HEK293 (cell line): ENCODE results near the gene SRL.

Experiments
- CTCF ChIA-PET: fragments of 350-600 bp; formaldehyde crosslinking; extraction: SDS; loops from one replicate; lab custom pipeline; 2021; ENCODE audit warnings: antibody characterized with exemption; lab: Yijun Ruan, JAX
- POLR2A ChIA-PET: fragments of 300-600 bp; formaldehyde crosslinking; extraction: SDS; loops from one replicate; lab custom pipeline; 2020; ENCODE audit warnings: antibody characterized with exemption, inconsistent platforms; lab: Yijun Ruan, JAX
- H3K27ac ChIP-seq: fragments of 200-500 bp; sonication (Bioruptor generic); 2 replicates; pipeline ENCODE4 v1.5.1; 2014; ENCODE audit warnings: low read depth, low read length, control low read depth, inconsistent platforms; ENCODE audit errors: extremely low read depth
- H3K36me3 ChIP-seq, 2 experiments: fragments of 200-500 bp in 1 of 2; sonication (Bioruptor generic) in 1 of 2; 1 replicate in 1 of 2; 2 replicates in 1 of 2; pipeline ENCODE4 v1.5.1; 2014 to 2017; ENCODE audit warnings: inconsistent platforms in 2 of 2, low read length in 2 of 2; ENCODE audit not compliant: control insufficient read depth in 2 of 2, insufficient read depth in 1 of 2
- H3K4me1 ChIP-seq: fragments of 200-500 bp; sonication (Bioruptor generic); 2 replicates; pipeline ENCODE4 v1.5.1; 2014; ENCODE audit warnings: mild to moderate bottlenecking, low read length, inconsistent platforms; ENCODE audit not compliant: control insufficient read depth, insufficient read depth
- H3K4me3 ChIP-seq: 2 replicates; pipeline ENCODE4 v1.5.1; 2011; ENCODE audit warnings: low read depth, mild to moderate bottlenecking, control low read depth, low read length, moderate library complexity
- H3K9me3 ChIP-seq: fragments of 200-500 bp; sonication (Bioruptor generic); 2 replicates; pipeline ENCODE4 v1.5.1; 2014; ENCODE audit warnings: low read depth, low read length, inconsistent platforms; ENCODE audit not compliant: control insufficient read depth, insufficient read depth
- KLF16 ChIP-seq: fragments of 450-650 bp; formaldehyde crosslinking; IDR thresholded peaks from 2 replicates; pipeline ENCODE4 v1.5.1; 2017; ENCODE audit warnings: missing biosample characterization, missing genetic modification characterization
- KLF7 ChIP-seq: fragments of 450-650 bp; formaldehyde crosslinking; IDR thresholded peaks from 2 replicates; pipeline ENCODE4 v1.5.1; 2016; ENCODE audit warnings: missing biosample characterization, missing genetic modification characterization, borderline replicate concordance
- ZBTB17 ChIP-seq: fragments of 450-650 bp; formaldehyde crosslinking; IDR thresholded peaks from 2 replicates; pipeline ENCODE4 v1.5.1; 2016; ENCODE audit warnings: missing biosample characterization, missing genetic modification characterization
- ZNF10 ChIP-seq: fragments of 450-650 bp; formaldehyde crosslinking; IDR thresholded peaks from 2 replicates; pipeline ENCODE4 v1.5.1; 2017; ENCODE audit warnings: missing biosample characterization, missing genetic modification characterization
- ZNF121 ChIP-seq: fragments of 450-650 bp; formaldehyde crosslinking; IDR thresholded peaks from 2 replicates; pipeline ENCODE4 v1.5.1; 2016; ENCODE audit warnings: missing biosample characterization, missing genetic modification characterization
- ZNF146 ChIP-seq: fragments of 450-650 bp; formaldehyde crosslinking; IDR thresholded peaks from 2 replicates; pipeline ENCODE4 v1.5.1; 2016; ENCODE audit warnings: missing biosample characterization, missing genetic modification characterization
- ZNF341 ChIP-seq: fragments of 450-650 bp; formaldehyde crosslinking; IDR thresholded peaks from 2 replicates; pipeline ENCODE4; 2016; ENCODE audit warnings: low read depth, missing biosample characterization, missing genetic modification characterization
- ZNF544 ChIP-seq: fragments of 450-650 bp; formaldehyde crosslinking; IDR thresholded peaks from 2 replicates; pipeline ENCODE4 v1.5.0; 2017; ENCODE audit warnings: missing biosample characterization, missing genetic modification characterization
- ZNF585B ChIP-seq: fragments of 450-650 bp; formaldehyde crosslinking; IDR thresholded peaks from 2 replicates; pipeline ENCODE4 v1.5.1; 2016; ENCODE audit warnings: missing biosample characterization, missing genetic modification characterization
- ZNF610 ChIP-seq: fragments of 450-650 bp; formaldehyde crosslinking; IDR thresholded peaks from 2 replicates; pipeline ENCODE4 v1.5.1; 2016; ENCODE audit warnings: missing biosample characterization, missing genetic modification characterization, borderline replicate concordance
- ZNF658 ChIP-seq: fragments of 450-650 bp; formaldehyde crosslinking; IDR thresholded peaks from 2 replicates; pipeline ENCODE4; 2016; ENCODE audit warnings: missing biosample characterization, missing genetic modification characterization
- ZNF670 ChIP-seq: fragments of 450-650 bp; formaldehyde crosslinking; IDR thresholded peaks from 2 replicates; pipeline ENCODE4 v1.5.1; 2016; ENCODE audit warnings: missing biosample characterization, missing genetic modification characterization, low read depth
- ZNF830 ChIP-seq: fragments of 450-650 bp; IDR thresholded peaks from 2 replicates; pipeline ENCODE4 v1.5.0; 2018; ENCODE audit warnings: missing biosample characterization, missing genetic modification characterization, low read depth, mild to moderate bottlenecking, moderate library complexity
- TF ChIP-seq, protein P1 (sequence below): fragments of 450-650 bp; formaldehyde crosslinking; IDR thresholded peaks from 2 replicates; pipeline ENCODE4 v1.5.1; 2016; ENCODE audit warnings: missing biosample characterization, missing genetic modification characterization
- TF ChIP-seq, protein P2 (sequence below): fragments of 450-650 bp; formaldehyde crosslinking; IDR thresholded peaks from 2 replicates; pipeline ENCODE4 v1.5.1; 2016; ENCODE audit warnings: missing biosample characterization, missing genetic modification characterization
- TF ChIP-seq, protein P3 (sequence below): fragments of 450-650 bp; formaldehyde crosslinking; IDR thresholded peaks from 2 replicates; pipeline ENCODE4 v1.5.1; 2016; ENCODE audit warnings: missing biosample characterization, missing genetic modification characterization, borderline replicate concordance
- TF ChIP-seq, protein P4 (sequence below): fragments of 450-650 bp; formaldehyde crosslinking; IDR thresholded peaks from 2 replicates; pipeline ENCODE4 v1.5.1; 2016; ENCODE audit warnings: missing biosample characterization, missing genetic modification characterization
- TF ChIP-seq, protein P5 (sequence below): fragments of 450-650 bp; formaldehyde crosslinking; IDR thresholded peaks from 2 replicates; pipeline ENCODE4 v1.5.1; 2016; ENCODE audit warnings: missing biosample characterization, missing genetic modification characterization

The SRL gene

DNA sequence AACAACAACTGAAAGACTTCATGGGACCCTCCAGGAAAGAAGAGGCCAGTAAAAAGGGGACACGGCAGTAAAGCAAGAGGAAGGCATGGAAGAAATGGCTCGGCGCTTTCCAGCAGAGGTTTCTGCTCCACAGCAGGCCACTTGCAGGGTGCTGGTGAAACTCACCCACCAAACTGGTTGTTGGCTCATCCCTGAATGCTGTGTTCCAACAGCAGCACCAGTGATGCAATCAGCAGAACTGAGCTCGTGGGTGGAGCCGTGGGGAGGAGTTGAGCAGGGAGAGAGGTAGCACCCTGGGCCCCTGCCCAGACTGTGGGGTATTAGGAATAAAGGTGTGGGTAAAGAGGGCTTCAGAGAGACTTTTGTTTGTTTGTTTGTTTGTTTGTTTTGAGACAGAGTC is 62.9 kb downstream of the SRL start (continued):
- TF ChIP-seq, protein P1, sequence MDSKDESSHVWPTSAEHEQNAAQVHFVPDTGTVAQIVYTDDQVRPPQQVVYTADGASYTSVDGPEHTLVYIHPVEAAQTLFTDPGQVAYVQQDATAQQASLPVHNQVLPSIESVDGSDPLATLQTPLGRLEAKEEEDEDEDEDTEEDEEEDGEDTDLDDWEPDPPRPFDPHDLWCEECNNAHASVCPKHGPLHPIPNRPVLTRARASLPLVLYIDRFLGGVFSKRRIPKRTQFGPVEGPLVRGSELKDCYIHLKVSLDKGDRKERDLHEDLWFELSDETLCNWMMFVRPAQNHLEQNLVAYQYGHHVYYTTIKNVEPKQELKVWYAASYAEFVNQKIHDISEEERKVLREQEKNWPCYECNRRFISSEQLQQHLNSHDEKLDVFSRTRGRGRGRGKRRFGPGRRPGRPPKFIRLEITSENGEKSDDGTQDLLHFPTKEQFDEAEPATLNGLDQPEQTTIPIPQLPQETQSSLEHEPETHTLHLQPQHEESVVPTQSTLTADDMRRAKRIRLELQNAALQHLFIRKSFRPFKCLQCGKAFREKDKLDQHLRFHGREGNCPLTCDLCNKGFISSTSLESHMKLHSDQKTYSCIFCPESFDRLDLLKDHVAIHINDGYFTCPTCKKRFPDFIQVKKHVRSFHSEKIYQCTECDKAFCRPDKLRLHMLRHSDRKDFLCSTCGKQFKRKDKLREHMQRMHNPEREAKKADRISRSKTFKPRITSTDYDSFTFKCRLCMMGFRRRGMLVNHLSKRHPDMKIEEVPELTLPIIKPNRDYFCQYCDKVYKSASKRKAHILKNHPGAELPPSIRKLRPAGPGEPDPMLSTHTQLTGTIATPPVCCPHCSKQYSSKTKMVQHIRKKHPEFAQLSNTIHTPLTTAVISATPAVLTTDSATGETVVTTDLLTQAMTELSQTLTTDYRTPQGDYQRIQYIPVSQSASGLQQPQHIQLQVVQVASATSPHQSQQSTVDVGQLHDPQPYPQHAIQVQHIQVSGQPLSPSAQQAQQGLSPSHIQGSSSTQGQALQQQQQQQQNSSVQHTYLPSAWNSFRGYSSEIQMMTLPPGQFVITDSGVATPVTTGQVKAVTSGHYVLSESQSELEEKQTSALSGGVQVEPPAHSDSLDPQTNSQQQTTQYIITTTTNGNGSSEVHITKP (tag by site-specific recombination), result peak; percentile 75
- TF ChIP-seq ZNF585B (tag by site-specific recombination) (no peak), ZNF544 (tag by site-specific recombination) (no peak), ZNF670 (tag by site-specific recombination) (no peak), ZNF341 (tag by site-specific recombination) (no peak), KLF16 (tag by site-specific recombination) (no peak), ZNF610 (tag by site-specific recombination) (no peak), ZNF658 (no peak)
- TF ChIP-seq, protein P2, sequence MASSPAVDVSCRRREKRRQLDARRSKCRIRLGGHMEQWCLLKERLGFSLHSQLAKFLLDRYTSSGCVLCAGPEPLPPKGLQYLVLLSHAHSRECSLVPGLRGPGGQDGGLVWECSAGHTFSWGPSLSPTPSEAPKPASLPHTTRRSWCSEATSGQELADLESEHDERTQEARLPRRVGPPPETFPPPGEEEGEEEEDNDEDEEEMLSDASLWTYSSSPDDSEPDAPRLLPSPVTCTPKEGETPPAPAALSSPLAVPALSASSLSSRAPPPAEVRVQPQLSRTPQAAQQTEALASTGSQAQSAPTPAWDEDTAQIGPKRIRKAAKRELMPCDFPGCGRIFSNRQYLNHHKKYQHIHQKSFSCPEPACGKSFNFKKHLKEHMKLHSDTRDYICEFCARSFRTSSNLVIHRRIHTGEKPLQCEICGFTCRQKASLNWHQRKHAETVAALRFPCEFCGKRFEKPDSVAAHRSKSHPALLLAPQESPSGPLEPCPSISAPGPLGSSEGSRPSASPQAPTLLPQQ, result no peak
- TF ChIP-seq, protein P3, sequence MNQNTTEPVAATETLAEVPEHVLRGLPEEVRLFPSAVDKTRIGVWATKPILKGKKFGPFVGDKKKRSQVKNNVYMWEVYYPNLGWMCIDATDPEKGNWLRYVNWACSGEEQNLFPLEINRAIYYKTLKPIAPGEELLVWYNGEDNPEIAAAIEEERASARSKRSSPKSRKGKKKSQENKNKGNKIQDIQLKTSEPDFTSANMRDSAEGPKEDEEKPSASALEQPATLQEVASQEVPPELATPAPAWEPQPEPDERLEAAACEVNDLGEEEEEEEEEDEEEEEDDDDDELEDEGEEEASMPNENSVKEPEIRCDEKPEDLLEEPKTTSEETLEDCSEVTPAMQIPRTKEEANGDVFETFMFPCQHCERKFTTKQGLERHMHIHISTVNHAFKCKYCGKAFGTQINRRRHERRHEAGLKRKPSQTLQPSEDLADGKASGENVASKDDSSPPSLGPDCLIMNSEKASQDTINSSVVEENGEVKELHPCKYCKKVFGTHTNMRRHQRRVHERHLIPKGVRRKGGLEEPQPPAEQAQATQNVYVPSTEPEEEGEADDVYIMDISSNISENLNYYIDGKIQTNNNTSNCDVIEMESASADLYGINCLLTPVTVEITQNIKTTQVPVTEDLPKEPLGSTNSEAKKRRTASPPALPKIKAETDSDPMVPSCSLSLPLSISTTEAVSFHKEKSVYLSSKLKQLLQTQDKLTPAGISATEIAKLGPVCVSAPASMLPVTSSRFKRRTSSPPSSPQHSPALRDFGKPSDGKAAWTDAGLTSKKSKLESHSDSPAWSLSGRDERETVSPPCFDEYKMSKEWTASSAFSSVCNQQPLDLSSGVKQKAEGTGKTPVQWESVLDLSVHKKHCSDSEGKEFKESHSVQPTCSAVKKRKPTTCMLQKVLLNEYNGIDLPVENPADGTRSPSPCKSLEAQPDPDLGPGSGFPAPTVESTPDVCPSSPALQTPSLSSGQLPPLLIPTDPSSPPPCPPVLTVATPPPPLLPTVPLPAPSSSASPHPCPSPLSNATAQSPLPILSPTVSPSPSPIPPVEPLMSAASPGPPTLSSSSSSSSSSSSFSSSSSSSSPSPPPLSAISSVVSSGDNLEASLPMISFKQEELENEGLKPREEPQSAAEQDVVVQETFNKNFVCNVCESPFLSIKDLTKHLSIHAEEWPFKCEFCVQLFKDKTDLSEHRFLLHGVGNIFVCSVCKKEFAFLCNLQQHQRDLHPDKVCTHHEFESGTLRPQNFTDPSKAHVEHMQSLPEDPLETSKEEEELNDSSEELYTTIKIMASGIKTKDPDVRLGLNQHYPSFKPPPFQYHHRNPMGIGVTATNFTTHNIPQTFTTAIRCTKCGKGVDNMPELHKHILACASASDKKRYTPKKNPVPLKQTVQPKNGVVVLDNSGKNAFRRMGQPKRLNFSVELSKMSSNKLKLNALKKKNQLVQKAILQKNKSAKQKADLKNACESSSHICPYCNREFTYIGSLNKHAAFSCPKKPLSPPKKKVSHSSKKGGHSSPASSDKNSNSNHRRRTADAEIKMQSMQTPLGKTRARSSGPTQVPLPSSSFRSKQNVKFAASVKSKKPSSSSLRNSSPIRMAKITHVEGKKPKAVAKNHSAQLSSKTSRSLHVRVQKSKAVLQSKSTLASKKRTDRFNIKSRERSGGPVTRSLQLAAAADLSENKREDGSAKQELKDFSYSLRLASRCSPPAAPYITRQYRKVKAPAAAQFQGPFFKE (tag by site-specific recombination), result no peak
- TF ChIP-seq, protein P4, sequence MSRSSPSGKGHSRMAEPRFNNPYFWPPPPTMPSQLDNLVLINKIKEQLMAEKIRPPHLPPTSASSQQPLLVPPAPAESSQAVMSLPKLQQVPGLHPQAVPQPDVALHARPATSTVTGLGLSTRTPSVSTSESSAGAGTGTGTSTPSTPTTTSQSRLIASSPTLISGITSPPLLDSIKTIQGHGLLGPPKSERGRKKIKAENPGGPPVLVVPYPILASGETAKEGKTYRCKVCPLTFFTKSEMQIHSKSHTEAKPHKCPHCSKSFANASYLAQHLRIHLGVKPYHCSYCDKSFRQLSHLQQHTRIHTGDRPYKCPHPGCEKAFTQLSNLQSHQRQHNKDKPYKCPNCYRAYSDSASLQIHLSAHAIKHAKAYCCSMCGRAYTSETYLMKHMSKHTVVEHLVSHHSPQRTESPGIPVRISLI (tag by site-specific recombination), result no peak

DNA sequence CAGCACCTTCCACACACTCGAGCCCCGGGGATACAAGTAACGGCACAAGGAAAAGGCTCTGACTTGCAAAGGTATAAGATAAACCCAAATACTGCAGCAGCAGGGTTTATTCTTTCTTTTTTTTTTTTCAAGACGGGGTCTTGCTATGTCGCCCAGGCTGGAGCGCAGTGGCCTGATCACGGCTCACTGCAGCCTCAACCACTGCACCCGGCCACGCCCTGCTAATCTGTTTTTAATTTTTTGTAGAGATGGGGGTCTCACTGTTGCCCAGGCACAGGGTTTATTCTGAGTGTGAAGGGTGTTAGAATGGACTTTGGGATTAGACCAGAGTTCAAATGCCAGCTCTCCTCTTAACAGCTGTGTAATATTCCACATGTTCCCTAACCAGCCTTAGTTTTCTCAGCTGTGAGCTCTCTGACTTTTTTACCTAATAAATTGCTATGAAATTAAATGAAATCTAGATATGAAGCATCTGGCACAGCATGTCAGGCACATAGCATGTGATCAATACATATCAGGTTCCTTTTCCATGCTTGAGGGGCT is 63.3 kb downstream of the SRL start:
- CTCF ChIA-PET, result interaction anchor here (1.9 to 2.2 kb wide), 2 partner anchors 75 to 195 kb away, joined by 7 to 10 read pairs; no protein-coding TSS in a partner anchor
- H3K27ac ChIP-seq, result no peak overlapping the region
- no peaks in the 10 kb centered on the region for H3K4me1 ChIP-seq
- no peaks in the 10 kb centered on the region for H3K9me3 ChIP-seq
- POLR2A ChIA-PET, result interaction anchor here (0.5 to 0.7 kb wide), 2 partner anchors 176 to 250 kb away, joined by 3 to 4 read pairs; no protein-coding TSS in a partner anchor
- TF ChIP-seq ZBTB17 (tag by site-specific recombination), result no peak
- no peak for TF ChIP-seq ZNF10 (tag by site-specific recombination)
- no peak for TF ChIP-seq ZNF830 (tag by site-specific recombination)
- 0 out of 2 replicates have a peak, but pooled peaks have one; percentile 18 for TF ChIP-seq KLF7
- TF ChIP-seq, protein P5, sequence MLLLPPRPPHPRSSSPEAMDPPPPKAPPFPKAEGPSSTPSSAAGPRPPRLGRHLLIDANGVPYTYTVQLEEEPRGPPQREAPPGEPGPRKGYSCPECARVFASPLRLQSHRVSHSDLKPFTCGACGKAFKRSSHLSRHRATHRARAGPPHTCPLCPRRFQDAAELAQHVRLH (tag by site-specific recombination), result peak; percentile 43; the same call in 1 of the 2 replicates
- peak; percentile 96 for TF ChIP-seq ZNF146 (tag by site-specific recombination)
- peak; percentile 60 for TF ChIP-seq ZNF121
- no peaks in the 10 kb centered on the region; a peak in 1 of 3 replicates for H3K36me3 ChIP-seq
- H3K4me3 ChIP-seq, result no peak overlapping the region
